ENCODE measurements around the gene MYPN. TPM values are rescaled to one million over a fixed set of nuclear protein-coding genes. Genes with fewer than 3 reads are reported as not detected.

MYPN gene
- total RNA-seq, 4 donors from 2014 or later = 118 to 342 (median 193) TPM

GRCh38 chr10:68092512-68092911, 16.8 kb upstream of the MYPN start:
- H3K4me1 ChIP-seq = peaks cover 21 to 27% of the 10 kb centered on the region in 2 donors
- in situ Hi-C loops (cut with MboI; ENCODE audit: low sequenced_read_pairs in 4 of 4) = loop anchor here in 1 of 4 donors (10.0 kb wide), 1 partner anchor 52 kb away; no protein-coding TSS in a partner anchor
- H3K4me3 ChIP-seq = no peak overlapping the region
- ATAC-seq = no peak
- DNase-seq = no peak
- H3K27ac ChIP-seq = peak overlapping the region; percentile 83 to 93 (median 90)
- H3K27me3 ChIP-seq = no peaks in the 10 kb centered on the region
- H3K36me3 ChIP-seq = no peaks in the 10 kb centered on the region
- H3K9me3 ChIP-seq = no peaks in the 10 kb centered on the region
- TF ChIP-seq POLR2A (IDR thresholded peaks at IDR 0.05) = no peak
- no peak for TF ChIP-seq CTCF (IDR thresholded peaks at IDR 0.05 in 4 of 5, conservative IDR thresholded peaks at IDR 0.05 in 1 of 5)
- intact Hi-C loops (cut with DNase I; ENCODE audit: low total_unique reads) = no loop called here

- DNase-seq (no peak), ATAC-seq (no peak)
- H3K4me1 ChIP-seq = peaks cover 30 to 43% of the 10 kb centered on the region in 2 donors
- TF ChIP-seq CTCF (IDR thresholded peaks at IDR 0.05 in 4 of 5, conservative IDR thresholded peaks at IDR 0.05 in 1 of 5) (no peak), POLR2A (IDR thresholded peaks at IDR 0.05) (no peak)
- no peaks in the 10 kb centered on the region for H3K27me3 ChIP-seq
- peak overlapping the region; percentile 87 to 93 (median 91) for H3K27ac ChIP-seq
- H3K9me3 ChIP-seq = no peaks in the 10 kb centered on the region
- H3K4me3 ChIP-seq = no peak overlapping the region
- no peaks in the 10 kb centered on the region for H3K36me3 ChIP-seq
- in situ Hi-C loops (cut with MboI; ENCODE audit: low sequenced_read_pairs in 4 of 4) (loop anchor here in 1 of 4 donors (10.0 kb wide), 1 partner anchor 50 kb away; no protein-coding TSS in a partner anchor), intact Hi-C loops (cut with DNase I; ENCODE audit: low total_unique reads) (no loop called here)
Measured at GRCh38 chr10:68095153-68095552, 14.1 kb upstream of the MYPN start.

GRCh38 chr10:68096913-68097516, 12.3 kb upstream of the MYPN start:
- Histone ChIP-seq H3K27me3 (no peaks in the 10 kb centered on the region), H3K9me3 (no peaks in the 10 kb centered on the region), H3K27ac (peak overlapping the region; percentile 87 to 93 (median 91)), H3K36me3 (no peaks in the 10 kb centered on the region), H3K4me3 (no peak overlapping the region), H3K4me1 (peaks cover 45 to 48% of the 10 kb centered on the region in 2 donors)
- intact Hi-C loops (cut with DNase I; ENCODE audit: low total_unique reads) = no loop called here
- DNase-seq = peak; percentile 78 to 85
- TF ChIP-seq CTCF (IDR thresholded peaks at IDR 0.05 in 4 of 5, conservative IDR thresholded peaks at IDR 0.05 in 1 of 5) (no peak), POLR2A (IDR thresholded peaks at IDR 0.05) (peak in 1 of 2 donors; percentile 33)
- ATAC-seq = peak; percentile 98
- in situ Hi-C loops (cut with MboI; ENCODE audit: low sequenced_read_pairs in 4 of 4) = loop anchor here in 1 of 4 donors (10.0 kb wide), 1 partner anchor 48 kb away; no protein-coding TSS in a partner anchor

GRCh38 chr10:68099736-68100135, 9.6 kb upstream of the MYPN start:
- peaks cover 58 to 69% of the 10 kb centered on the region in 2 donors for H3K4me1 ChIP-seq
- in situ Hi-C loops (cut with MboI; ENCODE audit: low sequenced_read_pairs in 4 of 4) = loop anchor here in 1 of 4 donors (10.0 kb wide), 1 partner anchor 45 kb away; no protein-coding TSS in a partner anchor
- TF ChIP-seq POLR2A (IDR thresholded peaks at IDR 0.05) (no peak), CTCF (IDR thresholded peaks at IDR 0.05 in 4 of 5, conservative IDR thresholded peaks at IDR 0.05 in 1 of 5) (no peak)

More at GRCh38 chr10:68099736-68100135, 9.6 kb upstream of the MYPN start:
- no peaks in the 10 kb centered on the region for H3K9me3 ChIP-seq
- DNase-seq = no peak
- H3K27me3 ChIP-seq = no peaks in the 10 kb centered on the region
- no peaks in the 10 kb centered on the region for H3K36me3 ChIP-seq
- no peak for ATAC-seq
- no peak overlapping the region for H3K4me3 ChIP-seq
- intact Hi-C loops (cut with DNase I; ENCODE audit: low total_unique reads) = no loop called here
- H3K27ac ChIP-seq = peak overlapping the region; percentile 87 to 93 (median 91)

All from gastrocnemius medialis (tissue), 4 donors.